RPMI8226 (cell line): ENCODE data around the gene CCDC107.

Experiments used
- DNase-seq: peaks from one replicate; pipeline ENCODE4 v3.0.0-alpha.2; 2015

Gene CCDC107

GRCh38 chr9:35686222-35687203, 28.4 kb downstream of the CCDC107 start:
- DNase-seq, result peak; percentile 41

GRCh38 chr9:35687306-35687705, 29.2 kb downstream of the CCDC107 start:
- DNase-seq, result no peak

GRCh38 chr9:35687972-35688557, 30.0 kb downstream of the CCDC107 start:
- peak; percentile 54 for DNase-seq

GRCh38 chr9:35688558-35689541, 30.8 kb downstream of the CCDC107 start:
- DNase-seq, result no peak

- no peak for DNase-seq
These were observed 31.6 kb downstream of the CCDC107 start, which contains the start of gene TPM2 for GRCh38 chr9:35689542-35690293. TPM2 (minus strand) TSS chr9:35689925; CDS start chr9:35689817, 108 bp downstream.

- no peak for DNase-seq
These were observed 32.2 kb downstream of the CCDC107 start for GRCh38 chr9:35690294-35690613.

- no peak for DNase-seq
These were observed 32.7 kb downstream of the CCDC107 start for GRCh38 chr9:35690614-35691333.

- DNase-seq, result no peak
These were observed 33.2 kb downstream of the CCDC107 start for GRCh38 chr9:35691334-35691650.

- no peak for DNase-seq
These were observed 33.7 kb downstream of the CCDC107 start for GRCh38 chr9:35691757-35692301.

GRCh38 chr9:35695943-35696401, 37.9 kb downstream of the CCDC107 start:
- DNase-seq, result no peak

GRCh38 chr9:35696520-35697215, 38.6 kb downstream of the CCDC107 start:
- peak; percentile 63 for DNase-seq

GRCh38 chr9:35697486-35697885, 39.4 kb downstream of the CCDC107 start:
- no peak for DNase-seq

GRCh38 chr9:35698231-35698630, 40.1 kb downstream of the CCDC107 start:
- no peak for DNase-seq

GRCh38 chr9:35700031-35700430, 41.9 kb downstream of the CCDC107 start:
- no peak for DNase-seq

GRCh38 chr9:35700942-35701341, 42.9 kb downstream of the CCDC107 start:
- no peak for DNase-seq

GRCh38 chr9:35702696-35703095, 44.6 kb downstream of the CCDC107 start:
- no peak for DNase-seq

- DNase-seq, result no peak
These were observed 46.0 kb downstream of the CCDC107 start for GRCh38 chr9:35703906-35704672.

- DNase-seq, result no peak
These were observed 47.3 kb downstream of the CCDC107 start for GRCh38 chr9:35705372-35705771.

GRCh38 chr9:35705836-35706430, 47.8 kb downstream of the CCDC107 start:
- DNase-seq, result no peak
